ENCODE data around the gene LRRC75A. TPM values are rescaled to one million over a fixed set of nuclear protein-coding genes. Genes with fewer than 3 reads are reported as not detected.

LRRC75A gene
- total RNA-seq, 2 donors from 2014 or later = 3.7 to 4.0 TPM

DNA sequence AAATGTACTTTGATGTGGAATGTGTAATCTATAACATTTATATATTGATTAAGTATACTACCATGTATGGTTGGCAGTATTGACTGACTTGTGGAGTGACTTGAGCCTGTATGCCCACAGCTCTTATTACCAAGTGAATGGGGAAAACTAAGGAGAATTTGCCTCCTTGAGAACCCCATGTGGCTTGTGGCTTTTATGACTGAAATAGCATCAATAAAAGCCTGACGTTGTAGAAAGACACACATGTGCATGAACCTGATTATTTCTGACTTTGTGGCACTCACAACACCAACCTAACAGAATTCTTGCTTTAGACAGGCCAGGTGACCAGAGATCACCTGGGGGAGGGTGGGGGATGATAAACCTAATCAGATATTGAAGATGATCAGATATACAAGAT, 2.1 kb upstream of the LRRC75A start:
- no peak overlapping the region for H3K27ac ChIP-seq
- no peaks in the 10 kb centered on the region for H3K36me3 ChIP-seq
- TF ChIP-seq, protein P1, sequence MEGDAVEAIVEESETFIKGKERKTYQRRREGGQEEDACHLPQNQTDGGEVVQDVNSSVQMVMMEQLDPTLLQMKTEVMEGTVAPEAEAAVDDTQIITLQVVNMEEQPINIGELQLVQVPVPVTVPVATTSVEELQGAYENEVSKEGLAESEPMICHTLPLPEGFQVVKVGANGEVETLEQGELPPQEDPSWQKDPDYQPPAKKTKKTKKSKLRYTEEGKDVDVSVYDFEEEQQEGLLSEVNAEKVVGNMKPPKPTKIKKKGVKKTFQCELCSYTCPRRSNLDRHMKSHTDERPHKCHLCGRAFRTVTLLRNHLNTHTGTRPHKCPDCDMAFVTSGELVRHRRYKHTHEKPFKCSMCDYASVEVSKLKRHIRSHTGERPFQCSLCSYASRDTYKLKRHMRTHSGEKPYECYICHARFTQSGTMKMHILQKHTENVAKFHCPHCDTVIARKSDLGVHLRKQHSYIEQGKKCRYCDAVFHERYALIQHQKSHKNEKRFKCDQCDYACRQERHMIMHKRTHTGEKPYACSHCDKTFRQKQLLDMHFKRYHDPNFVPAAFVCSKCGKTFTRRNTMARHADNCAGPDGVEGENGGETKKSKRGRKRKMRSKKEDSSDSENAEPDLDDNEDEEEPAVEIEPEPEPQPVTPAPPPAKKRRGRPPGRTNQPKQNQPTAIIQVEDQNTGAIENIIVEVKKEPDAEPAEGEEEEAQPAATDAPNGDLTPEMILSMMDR (IDR thresholded peaks at IDR 0.05) = no peak
- no peak overlapping the region for H3K4me3 ChIP-seq
- no peak for DNase-seq (ENCODE audit: low spot score)
- no peaks in the 10 kb centered on the region for H3K27me3 ChIP-seq (replicated peaks; ENCODE audit: insufficient read depth)
- no peaks in the 10 kb centered on the region for H3K9me3 ChIP-seq
- no peak for ATAC-seq (ENCODE audit: insufficient number of reproducible peaks, low FRiP score, low read depth)
- H3K4me1 ChIP-seq (ENCODE audit: control insufficient read depth in 1 of 2, low read depth in 2 of 2) = peaks cover 6 to 12% of the 10 kb centered on the region in 2 donors

DNA sequence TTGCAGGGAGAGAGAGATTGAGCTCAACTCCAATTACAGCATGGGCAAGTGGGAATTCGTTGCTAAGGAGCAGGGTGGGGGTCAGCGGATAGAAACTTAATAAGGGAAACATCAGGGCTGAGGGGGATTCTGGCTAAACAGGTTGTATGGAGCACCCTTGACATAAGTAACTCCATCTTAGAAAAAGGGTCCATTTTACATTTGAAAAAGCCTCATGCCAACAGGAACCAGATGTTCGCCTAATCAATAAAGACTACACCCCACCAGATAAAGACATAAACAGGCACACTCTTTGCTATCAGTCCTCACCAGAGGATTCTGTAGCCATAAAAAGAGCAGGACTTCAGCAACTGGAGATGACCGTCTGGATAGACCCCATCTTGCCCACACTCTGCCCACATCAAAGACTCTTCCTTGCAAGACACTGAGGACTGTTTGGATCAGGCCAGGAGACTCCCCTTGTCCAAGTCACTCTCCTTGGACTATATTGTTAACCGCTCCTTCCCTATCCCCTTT, 1.6 kb upstream of the LRRC75A start:
- Histone ChIP-seq H3K4me1 (ENCODE audit: control insufficient read depth in 1 of 2, low read depth in 2 of 2) (peaks cover 6 to 12% of the 10 kb centered on the region in 2 donors), H3K9me3 (no peaks in the 10 kb centered on the region), H3K27ac (no peak overlapping the region), H3K36me3 (no peaks in the 10 kb centered on the region), H3K4me3 (no peak overlapping the region), H3K27me3 (replicated peaks; ENCODE audit: insufficient read depth) (no peaks in the 10 kb centered on the region)
- DNase-seq (ENCODE audit: low spot score) (no peak), ATAC-seq (ENCODE audit: insufficient number of reproducible peaks, low FRiP score, low read depth) (no peak)
- TF ChIP-seq, protein P1 (IDR thresholded peaks at IDR 0.05) = no peak

DNA sequence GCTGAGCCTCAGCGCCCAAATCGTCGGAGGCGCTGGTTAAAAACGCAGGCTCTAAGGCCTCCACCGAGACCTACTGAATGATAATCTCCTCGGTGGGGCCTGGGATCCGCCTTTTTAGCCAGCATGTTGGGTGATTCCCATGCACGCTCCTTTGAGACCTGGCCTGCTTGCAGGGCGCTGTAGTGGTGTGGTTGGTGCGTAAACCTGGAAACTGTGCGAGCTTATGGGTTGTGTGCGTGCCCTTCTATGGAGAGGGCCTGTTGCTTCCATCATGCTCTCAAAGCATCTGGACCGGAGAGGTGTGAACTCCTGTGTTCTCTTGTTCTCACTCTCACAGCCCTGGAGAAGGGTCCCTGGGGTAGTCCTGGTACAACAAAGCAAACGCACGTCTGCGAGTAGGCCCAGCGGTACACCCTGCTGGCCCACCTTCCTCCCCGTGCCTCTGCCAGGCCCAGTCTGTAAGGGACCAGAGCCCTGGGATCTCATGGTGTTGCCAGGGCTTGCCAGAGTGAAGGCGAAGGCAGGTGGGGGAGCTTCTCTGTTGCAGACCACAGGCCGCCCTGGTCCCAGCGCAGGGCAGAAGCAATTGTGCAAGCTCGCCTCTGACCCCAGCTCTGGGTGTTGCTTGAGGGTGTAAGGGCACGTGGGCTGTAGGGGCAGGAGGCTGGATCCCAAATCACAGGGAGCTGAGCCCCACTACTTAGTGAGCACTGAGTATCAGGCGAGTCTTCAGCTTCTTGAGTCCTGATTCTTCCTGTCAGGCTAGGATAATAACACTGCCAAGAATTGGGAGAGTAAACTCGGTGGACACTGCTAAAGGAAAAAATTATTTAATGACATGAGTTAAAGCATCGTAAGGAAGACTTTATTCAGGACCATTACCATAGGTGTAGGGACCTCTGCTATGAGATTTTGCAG, 879 bp upstream of the LRRC75A start:
- Histone ChIP-seq H3K27me3 (replicated peaks; ENCODE audit: insufficient read depth) (no peaks in the 10 kb centered on the region), H3K4me1 (ENCODE audit: control insufficient read depth in 1 of 2, low read depth in 2 of 2) (peaks cover 6 to 19% of the 10 kb centered on the region in 2 donors), H3K36me3 (no peaks in the 10 kb centered on the region), H3K4me3 (peak overlapping the region; percentile 80), H3K9me3 (no peaks in the 10 kb centered on the region), H3K27ac (no peak overlapping the region)
- DNase-seq (ENCODE audit: low spot score) = no peak
- no peak for ATAC-seq (ENCODE audit: insufficient number of reproducible peaks, low FRiP score, low read depth)
- TF ChIP-seq, protein P1 (IDR thresholded peaks at IDR 0.05) = no peak

DNA sequence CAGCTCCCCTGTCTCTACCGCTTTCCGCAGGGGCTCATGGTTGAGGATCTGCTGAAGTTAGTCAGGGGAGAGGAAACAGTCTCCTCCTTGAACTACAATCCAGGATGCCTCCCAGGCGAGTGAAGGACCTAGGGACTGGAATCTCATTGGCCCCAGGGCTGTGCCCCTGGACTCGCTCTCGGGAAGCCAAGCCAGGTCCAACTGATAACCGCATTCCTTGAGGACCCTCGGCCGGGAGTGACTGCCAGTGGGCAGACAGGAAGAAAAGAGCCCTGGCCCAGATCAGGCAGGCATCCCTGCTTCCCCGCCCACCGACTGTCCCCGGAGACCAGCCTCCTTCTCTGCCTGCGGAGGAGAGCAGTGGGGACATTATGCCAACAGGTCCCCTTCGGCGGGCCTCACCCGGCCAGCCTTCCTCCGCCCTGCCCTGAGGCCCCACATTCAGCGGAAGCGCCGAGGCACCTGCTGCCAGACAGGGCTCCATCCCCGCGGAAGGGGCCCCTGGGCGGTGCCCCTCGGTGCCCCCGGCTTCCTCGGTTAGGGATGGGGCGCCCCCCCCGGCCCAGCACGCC, 776 bp downstream of the LRRC75A start:
- Histone ChIP-seq H3K27me3 (replicated peaks; ENCODE audit: insufficient read depth) (no peaks in the 10 kb centered on the region), H3K4me3 (peak overlapping the region; percentile 79), H3K36me3 (no peaks in the 10 kb centered on the region), H3K27ac (no peak overlapping the region), H3K4me1 (ENCODE audit: control insufficient read depth in 1 of 2, low read depth in 2 of 2) (peaks cover 6 to 28% of the 10 kb centered on the region in 2 donors), H3K9me3 (no peaks in the 10 kb centered on the region)
- DNase-seq (ENCODE audit: low spot score) (no peak), ATAC-seq (ENCODE audit: insufficient number of reproducible peaks, low FRiP score, low read depth) (no peak)
- TF ChIP-seq, protein P1 (IDR thresholded peaks at IDR 0.05) = no peak

DNA sequence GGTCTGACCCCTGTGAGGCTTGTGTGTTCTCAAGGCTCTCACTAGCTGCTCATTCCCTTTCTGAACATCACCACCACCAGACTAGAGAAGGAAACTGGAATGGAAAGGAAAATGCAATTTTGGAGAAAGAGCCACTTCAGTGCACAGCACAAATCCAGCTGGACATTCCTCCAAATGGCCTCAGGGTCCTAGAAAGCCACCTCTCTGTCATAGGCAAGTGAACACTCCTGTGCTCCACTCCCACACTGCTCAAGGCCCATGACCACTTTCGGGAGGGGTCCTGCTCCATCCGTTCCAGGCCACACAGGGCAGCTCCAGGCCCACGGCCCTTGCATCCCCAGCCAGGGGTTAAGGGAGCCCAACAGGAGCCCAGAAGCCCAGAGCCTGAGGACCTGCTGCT, 2.6 kb downstream of the LRRC75A start:
- TF ChIP-seq, protein P1 (IDR thresholded peaks at IDR 0.05) = no peak
- Histone ChIP-seq H3K27me3 (replicated peaks; ENCODE audit: insufficient read depth) (no peaks in the 10 kb centered on the region), H3K9me3 (no peaks in the 10 kb centered on the region), H3K36me3 (no peaks in the 10 kb centered on the region), H3K27ac (no peak overlapping the region), H3K4me3 (no peak overlapping the region), H3K4me1 (ENCODE audit: control insufficient read depth in 1 of 2, low read depth in 2 of 2) (peaks cover 19 to 46% of the 10 kb centered on the region in 2 donors)
- DNase-seq (ENCODE audit: low spot score) = no peak
- ATAC-seq (ENCODE audit: insufficient number of reproducible peaks, low FRiP score, low read depth) = no peak
